OCI-LY1 (cell line): ENCODE data around the gene LARP1.

ENCODE experiments used
- H2AFZ ChIP-seq: fragments of 200-600 bp; sonication (generic), shearing (Covaris generic); 2 replicates; pipeline ENCODE4 v1.6.0; 2014; ENCODE audit warnings: antibody characterized with exemption, mild to moderate bottlenecking, low read length
- H3F3A ChIP-seq: fragments of 200-600 bp; sonication (generic), shearing (Covaris generic); 2 replicates; pipeline ENCODE4 v1.6.0; 2014; ENCODE audit warnings: mild to moderate bottlenecking, antibody characterized with exemption, low read length, moderate library complexity; ENCODE audit not compliant: insufficient read depth
- H3K27ac ChIP-seq: fragments of 200-600 bp; sonication (generic); 2 replicates; pipeline ENCODE4 v1.5.1; 2014; ENCODE audit warnings: low read length, mixed run types, mild to moderate bottlenecking, low read depth; ENCODE audit not compliant: poor library complexity, severe bottlenecking
- H3K27me3 ChIP-seq: fragments of 200-600 bp; sonication (generic); 2 replicates; pipeline ENCODE4 v1.6.0; 2014; ENCODE audit warnings: antibody characterized with exemption, mild to moderate bottlenecking, low read length, moderate library complexity; ENCODE audit not compliant: insufficient read depth
- H3K36me3 ChIP-seq: fragments of 200-600 bp; sonication (generic); 2 replicates; pipeline ENCODE4 v1.6.1; 2014; ENCODE audit warnings: mild to moderate bottlenecking, antibody characterized with exemption, low read length, moderate library complexity, mixed read lengths; ENCODE audit not compliant: insufficient read depth
- H3K4me1 ChIP-seq: fragments of 200-600 bp; sonication (generic); 2 replicates; pipeline ENCODE4 v1.5.1; 2014; ENCODE audit warnings: mild to moderate bottlenecking, low read length, moderate library complexity; ENCODE audit not compliant: insufficient read depth, severe bottlenecking
- H3K4me2 ChIP-seq: fragments of 200-600 bp; sonication (generic), shearing (Covaris generic); 2 replicates; pipeline ENCODE4 v1.6.1; 2014; ENCODE audit warnings: low read length
- H3K4me3 ChIP-seq: fragments of 200-600 bp; sonication (generic); 2 replicates; pipeline ENCODE4 v1.5.1; 2014; ENCODE audit warnings: low read length, low read depth, mild to moderate bottlenecking, mixed read lengths; ENCODE audit not compliant: poor library complexity, severe bottlenecking
- H3K79me2 ChIP-seq: fragments of 200-600 bp; shearing (Covaris generic); 2 replicates; pipeline ENCODE4 v1.6.1; 2016; ENCODE audit warnings: mixed run types, low read length, mixed read lengths; ENCODE audit not compliant: insufficient read depth
- H3K9ac ChIP-seq: fragments of 200-600 bp; sonication (generic), shearing (Covaris generic); 2 replicates; pipeline ENCODE4 v1.6.1; 2014; ENCODE audit warnings: mild to moderate bottlenecking, low read length, mixed read lengths
- H3K9me2 ChIP-seq: fragments of 200-600 bp; sonication (generic), shearing (Covaris generic); 2 replicates; pipeline ENCODE4 v1.6.1; 2014; ENCODE audit warnings: low read depth, mild to moderate bottlenecking, low read length, mixed read lengths
- H3K9me3 ChIP-seq: fragments of 200-600 bp; shearing (Covaris generic); 2 replicates; pipeline ENCODE4 v1.6.1; 2014; ENCODE audit warnings: low read length, mixed read lengths
- H4K20me1 ChIP-seq: fragments of 200-600 bp; sonication (generic), shearing (Covaris generic); 2 replicates; pipeline ENCODE4 v1.6.0; 2016; ENCODE audit warnings: mild to moderate bottlenecking, low read length; ENCODE audit not compliant: insufficient read depth
- EZH2 ChIP-seq: fragments of 200-600 bp; sonication (generic), shearing (Covaris generic); IDR thresholded peaks from 2 replicates; pipeline ENCODE4 v1.8.0; 2017; ENCODE audit warnings: borderline replicate concordance, mixed run types, mild to moderate bottlenecking, antibody characterized with exemption, low read length, moderate library complexity, mixed read lengths
- TF ChIP-seq, protein P1 (sequence below): fragments of 200-600 bp; sonication (generic), shearing (Covaris generic); IDR thresholded peaks from 2 replicates; pipeline ENCODE4 v1.5.1; 2017; ENCODE audit warnings: mild to moderate bottlenecking, antibody characterized with exemption, low read length, moderate library complexity, mixed read lengths

LARP1 gene

DNA sequence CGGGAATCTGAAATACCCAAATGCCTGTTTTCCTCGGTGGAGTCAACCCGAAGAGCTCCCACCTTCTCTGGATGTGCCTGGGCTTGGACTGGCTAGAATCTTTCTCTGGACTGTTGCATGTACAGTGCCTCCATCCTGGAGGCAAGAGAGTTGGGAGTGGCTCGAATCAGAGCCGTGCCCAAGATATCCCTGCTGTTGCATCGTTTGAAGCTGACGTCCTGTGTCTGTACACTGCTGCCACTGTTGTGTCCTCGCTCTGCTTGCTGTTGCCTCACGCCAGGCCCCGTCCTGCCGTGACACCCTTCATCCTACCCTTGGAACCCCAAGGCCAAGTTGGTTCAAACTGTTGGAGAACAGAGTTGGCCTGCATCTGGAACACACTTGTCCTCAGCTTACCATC lies 59.8 kb downstream of the LARP1 start:
- Histone ChIP-seq H4K20me1 (no peaks in the 10 kb centered on the region), H3K27me3 (no peaks in the 10 kb centered on the region), H3K9ac (no peak overlapping the region), H3K27ac (no peak overlapping the region), H3K4me2 (no peak overlapping the region), H3K4me3 (no peak overlapping the region), H3K79me2 (no peaks in the 10 kb centered on the region), H3F3A (peaks cover 6% of the 10 kb centered on the region; the same call in 1 of the 2 replicates), H3K9me2 (no peaks in the 10 kb centered on the region), H3K9me3 (no peaks in the 10 kb centered on the region), H2AFZ (no peak overlapping the region), H3K36me3 (peaks cover 94% of the 10 kb centered on the region), H3K4me1 (no peaks in the 10 kb centered on the region)
- no peak for TF ChIP-seq EZH2
- TF ChIP-seq, protein P1, sequence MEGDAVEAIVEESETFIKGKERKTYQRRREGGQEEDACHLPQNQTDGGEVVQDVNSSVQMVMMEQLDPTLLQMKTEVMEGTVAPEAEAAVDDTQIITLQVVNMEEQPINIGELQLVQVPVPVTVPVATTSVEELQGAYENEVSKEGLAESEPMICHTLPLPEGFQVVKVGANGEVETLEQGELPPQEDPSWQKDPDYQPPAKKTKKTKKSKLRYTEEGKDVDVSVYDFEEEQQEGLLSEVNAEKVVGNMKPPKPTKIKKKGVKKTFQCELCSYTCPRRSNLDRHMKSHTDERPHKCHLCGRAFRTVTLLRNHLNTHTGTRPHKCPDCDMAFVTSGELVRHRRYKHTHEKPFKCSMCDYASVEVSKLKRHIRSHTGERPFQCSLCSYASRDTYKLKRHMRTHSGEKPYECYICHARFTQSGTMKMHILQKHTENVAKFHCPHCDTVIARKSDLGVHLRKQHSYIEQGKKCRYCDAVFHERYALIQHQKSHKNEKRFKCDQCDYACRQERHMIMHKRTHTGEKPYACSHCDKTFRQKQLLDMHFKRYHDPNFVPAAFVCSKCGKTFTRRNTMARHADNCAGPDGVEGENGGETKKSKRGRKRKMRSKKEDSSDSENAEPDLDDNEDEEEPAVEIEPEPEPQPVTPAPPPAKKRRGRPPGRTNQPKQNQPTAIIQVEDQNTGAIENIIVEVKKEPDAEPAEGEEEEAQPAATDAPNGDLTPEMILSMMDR, result no peak

DNA sequence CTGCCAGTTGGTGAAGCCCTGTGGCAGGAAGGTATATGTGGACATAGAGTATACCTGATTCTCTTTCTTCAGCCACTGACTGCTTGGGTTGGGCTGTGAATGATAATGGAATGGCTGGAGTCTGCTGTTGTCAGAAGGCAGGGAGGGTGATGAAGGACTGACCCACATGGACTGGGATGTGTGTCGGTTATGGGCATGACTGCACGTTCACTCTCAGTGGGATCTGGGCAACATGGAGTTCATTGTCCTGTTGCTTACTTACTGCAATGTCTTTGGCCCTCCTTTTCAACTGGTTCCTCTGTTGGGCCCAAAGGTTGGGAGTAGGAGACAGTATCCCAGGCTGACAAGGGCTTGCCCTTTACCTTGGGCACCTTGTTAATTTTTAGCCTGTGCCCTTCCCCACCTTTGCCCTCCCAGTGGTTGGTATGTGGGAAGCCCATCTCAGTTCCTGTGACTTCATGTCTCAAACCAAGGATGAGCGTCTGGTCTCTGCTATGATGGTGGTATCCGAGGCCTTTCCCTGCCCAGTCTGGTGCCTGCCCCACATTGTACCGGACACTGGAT lies 60.6 kb downstream of the LARP1 start:
- Histone ChIP-seq H3K36me3 (peaks cover 91% of the 10 kb centered on the region), H3K9ac (no peak overlapping the region), H3K4me3 (no peak overlapping the region), H3K27ac (no peak overlapping the region), H2AFZ (no peak overlapping the region), H3F3A (peaks cover 4% of the 10 kb centered on the region; the same call in 1 of the 2 replicates), H3K9me3 (no peaks in the 10 kb centered on the region), H3K79me2 (no peaks in the 10 kb centered on the region), H3K4me1 (no peaks in the 10 kb centered on the region), H3K27me3 (no peaks in the 10 kb centered on the region), H3K9me2 (no peaks in the 10 kb centered on the region), H4K20me1 (no peaks in the 10 kb centered on the region), H3K4me2 (no peak overlapping the region)
- TF ChIP-seq, protein P1, result no peak
- TF ChIP-seq EZH2, result no peak

DNA sequence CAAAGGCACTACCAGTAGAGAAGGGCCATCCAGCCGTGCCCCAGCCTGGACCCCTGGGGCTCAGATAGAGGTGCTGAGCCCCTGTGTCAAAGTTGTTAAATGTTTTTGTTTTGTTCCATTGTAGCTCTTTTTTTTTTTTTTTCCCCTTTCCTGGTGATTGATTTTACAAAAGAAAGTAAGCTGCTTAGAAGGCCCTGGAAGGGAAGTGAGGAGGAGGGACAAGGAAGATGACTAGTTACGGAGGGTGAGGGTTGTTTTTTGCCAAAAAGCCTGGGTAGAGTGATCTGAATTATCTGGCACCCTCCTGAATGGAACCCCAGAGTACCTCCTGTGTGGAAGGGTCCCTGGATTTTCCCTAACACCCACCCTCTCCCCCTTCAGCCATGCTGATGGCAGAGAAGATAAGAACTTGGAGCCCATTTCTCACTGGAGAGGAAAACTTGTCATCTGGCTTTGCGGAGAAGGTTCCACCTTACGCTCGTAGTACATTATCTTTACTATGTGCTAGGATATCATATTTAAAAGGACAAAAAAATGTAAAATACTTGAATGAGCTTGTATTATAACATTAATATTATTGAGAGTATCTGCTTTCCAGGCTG lies 61.8 kb downstream of the LARP1 start:
- H3F3A ChIP-seq, result no peaks in the 10 kb centered on the region
- H3K4me2 ChIP-seq, result no peak overlapping the region
- peaks cover 79% of the 10 kb centered on the region for H3K36me3 ChIP-seq

More for the DNA sequence above, 61.8 kb downstream of the LARP1 start:
- H3K27me3 ChIP-seq, result no peaks in the 10 kb centered on the region
- H3K9ac ChIP-seq, result no peak overlapping the region
- no peak overlapping the region for H2AFZ ChIP-seq
- no peaks in the 10 kb centered on the region for H3K79me2 ChIP-seq
- no peaks in the 10 kb centered on the region for H3K9me3 ChIP-seq
- no peaks in the 10 kb centered on the region for H3K4me1 ChIP-seq
- H3K9me2 ChIP-seq, result no peaks in the 10 kb centered on the region
- no peaks in the 10 kb centered on the region for H4K20me1 ChIP-seq
- H3K27ac ChIP-seq, result no peak overlapping the region
- no peak overlapping the region for H3K4me3 ChIP-seq
- no peak for TF ChIP-seq EZH2
- TF ChIP-seq, protein P1, result no peak
